ENCODE data around the gene RBM18.

Gene RBM18

GRCh38 chr9:122276096-122276495 lies 11.5 kb upstream of the RBM18 start:
- Histone ChIP-seq H3K9me3 (ENCODE audit: control insufficient read depth, insufficient read depth, low read length) (no peaks in the 10 kb centered on the region; the same call in 1 of the 2 replicates), H3K4me1 (ENCODE audit: insufficient read depth, low read length) (no peaks in the 10 kb centered on the region; the same call in 1 of the 2 replicates), H3K36me3 (ENCODE audit: insufficient read depth, low read length) (peaks cover 5% of the 10 kb centered on the region; the same call in 1 of the 2 replicates), H3K9ac (ENCODE audit: low read depth, low read length) (no peak overlapping the region)

GRCh38 chr9:122274055-122274454 lies 9.4 kb upstream of the RBM18 start:
- Histone ChIP-seq H3K9ac (ENCODE audit: low read depth, low read length) (no peak overlapping the region), H3K9me3 (ENCODE audit: control insufficient read depth, insufficient read depth, low read length) (no peaks in the 10 kb centered on the region; the same call in 1 of the 2 replicates), H3K4me1 (ENCODE audit: insufficient read depth, low read length) (no peaks in the 10 kb centered on the region), H3K36me3 (ENCODE audit: insufficient read depth, low read length) (peaks cover 8% of the 10 kb centered on the region; the same call in 1 of the 2 replicates)

- Histone ChIP-seq H3K4me1 (ENCODE audit: insufficient read depth, low read length) (peaks cover 5% of the 10 kb centered on the region; the same call in 1 of the 2 replicates), H3K36me3 (ENCODE audit: insufficient read depth, low read length) (peaks cover 8% of the 10 kb centered on the region; the same call in 1 of the 2 replicates), H3K9me3 (ENCODE audit: control insufficient read depth, insufficient read depth, low read length) (no peaks in the 10 kb centered on the region; the same call in 1 of the 2 replicates), H3K9ac (ENCODE audit: low read depth, low read length) (no peak overlapping the region)
These were observed 3.6 kb upstream of the RBM18 start for GRCh38 chr9:122268041-122268814.

GRCh38 chr9:122265149-122265915 lies 692 bp upstream of the RBM18 start:
- Histone ChIP-seq H3K4me1 (ENCODE audit: insufficient read depth, low read length) (peaks cover 5% of the 10 kb centered on the region; the same call in 1 of the 2 replicates), H3K9ac (ENCODE audit: low read depth, low read length) (peak overlapping the region; percentile 81), H3K36me3 (ENCODE audit: insufficient read depth, low read length) (no peaks in the 10 kb centered on the region), H3K9me3 (ENCODE audit: control insufficient read depth, insufficient read depth, low read length) (no peaks in the 10 kb centered on the region; the same call in 1 of the 2 replicates)

GRCh38 chr9:122263699-122264349 lies 816 bp downstream of the RBM18 start:
- Histone ChIP-seq H3K9me3 (ENCODE audit: control insufficient read depth, insufficient read depth, low read length) (no peaks in the 10 kb centered on the region; the same call in 1 of the 2 replicates), H3K4me1 (ENCODE audit: insufficient read depth, low read length) (peaks cover 5% of the 10 kb centered on the region; the same call in 1 of the 2 replicates), H3K36me3 (ENCODE audit: insufficient read depth, low read length) (0 out of 2 replicates have a peak, but pooled peaks cover 2% of the 10 kb centered on the region), H3K9ac (ENCODE audit: low read depth, low read length) (peak overlapping the region; percentile 81)

GRCh38 chr9:122262073-122262472 lies 2.6 kb downstream of the RBM18 start:
- peaks cover 5% of the 10 kb centered on the region; the same call in 1 of the 2 replicates for H3K4me1 ChIP-seq (ENCODE audit: insufficient read depth, low read length)
- H3K9me3 ChIP-seq (ENCODE audit: control insufficient read depth, insufficient read depth, low read length) = no peaks in the 10 kb centered on the region; the same call in 1 of the 2 replicates
- 0 out of 2 replicates have a peak, but pooled peaks cover 3% of the 10 kb centered on the region for H3K36me3 ChIP-seq (ENCODE audit: insufficient read depth, low read length)
- H3K9ac ChIP-seq (ENCODE audit: low read depth, low read length) = no peak overlapping the region

- H3K36me3 ChIP-seq (ENCODE audit: insufficient read depth, low read length) = 0 out of 2 replicates have a peak, but pooled peaks cover 3% of the 10 kb centered on the region
- no peak overlapping the region for H3K9ac ChIP-seq (ENCODE audit: low read depth, low read length)
- peaks cover 5% of the 10 kb centered on the region; the same call in 1 of the 2 replicates for H3K4me1 ChIP-seq (ENCODE audit: insufficient read depth, low read length)
- H3K9me3 ChIP-seq (ENCODE audit: control insufficient read depth, insufficient read depth, low read length) = no peaks in the 10 kb centered on the region; the same call in 1 of the 2 replicates
These were observed 3.2 kb downstream of the RBM18 start for GRCh38 chr9:122261469-122261881.

- Histone ChIP-seq H3K9ac (ENCODE audit: low read depth, low read length) (no peak overlapping the region), H3K9me3 (ENCODE audit: control insufficient read depth, insufficient read depth, low read length) (no peaks in the 10 kb centered on the region; the same call in 1 of the 2 replicates), H3K4me1 (ENCODE audit: insufficient read depth, low read length) (peaks cover 7% of the 10 kb centered on the region), H3K36me3 (ENCODE audit: insufficient read depth, low read length) (0 out of 2 replicates have a peak, but pooled peaks cover 3% of the 10 kb centered on the region)
These were observed 5.7 kb downstream of the RBM18 start for GRCh38 chr9:122258886-122259415.

GRCh38 chr9:122256206-122256605 lies 8.4 kb downstream of the RBM18 start:
- H3K9ac ChIP-seq (ENCODE audit: low read depth, low read length) = no peak overlapping the region
- H3K9me3 ChIP-seq (ENCODE audit: control insufficient read depth, insufficient read depth, low read length) = no peaks in the 10 kb centered on the region
- H3K36me3 ChIP-seq (ENCODE audit: insufficient read depth, low read length) = peaks cover 9% of the 10 kb centered on the region; the same call in 1 of the 2 replicates
- peaks cover 18% of the 10 kb centered on the region for H3K4me1 ChIP-seq (ENCODE audit: insufficient read depth, low read length)

- peaks cover 10% of the 10 kb centered on the region for H3K36me3 ChIP-seq (ENCODE audit: insufficient read depth, low read length)
- H3K9ac ChIP-seq (ENCODE audit: low read depth, low read length) = no peak overlapping the region
- H3K4me1 ChIP-seq (ENCODE audit: insufficient read depth, low read length) = peaks cover 18% of the 10 kb centered on the region
- H3K9me3 ChIP-seq (ENCODE audit: control insufficient read depth, insufficient read depth, low read length) = no peaks in the 10 kb centered on the region
These were observed 9.9 kb downstream of the RBM18 start for GRCh38 chr9:122254761-122255160.

GRCh38 chr9:122252796-122253195 lies 11.8 kb downstream of the RBM18 start:
- Histone ChIP-seq H3K9ac (ENCODE audit: low read depth, low read length) (no peak overlapping the region), H3K36me3 (ENCODE audit: insufficient read depth, low read length) (peaks cover 10% of the 10 kb centered on the region), H3K4me1 (ENCODE audit: insufficient read depth, low read length) (peaks cover 18% of the 10 kb centered on the region), H3K9me3 (ENCODE audit: control insufficient read depth, insufficient read depth, low read length) (no peaks in the 10 kb centered on the region)

GRCh38 chr9:122251351-122251750 lies 13.3 kb downstream of the RBM18 start:
- Histone ChIP-seq H3K36me3 (ENCODE audit: insufficient read depth, low read length) (peaks cover 16% of the 10 kb centered on the region), H3K4me1 (ENCODE audit: insufficient read depth, low read length) (peaks cover 18% of the 10 kb centered on the region), H3K9me3 (ENCODE audit: control insufficient read depth, insufficient read depth, low read length) (no peaks in the 10 kb centered on the region), H3K9ac (ENCODE audit: low read depth, low read length) (no peak overlapping the region)

GRCh38 chr9:122248448-122248865 lies 16.2 kb downstream of the RBM18 start:
- peaks cover 14% of the 10 kb centered on the region for H3K4me1 ChIP-seq (ENCODE audit: insufficient read depth, low read length)
- H3K9me3 ChIP-seq (ENCODE audit: control insufficient read depth, insufficient read depth, low read length) = no peaks in the 10 kb centered on the region
- H3K36me3 ChIP-seq (ENCODE audit: insufficient read depth, low read length) = peaks cover 32% of the 10 kb centered on the region
- no peak overlapping the region for H3K9ac ChIP-seq (ENCODE audit: low read depth, low read length)

GRCh38 chr9:122246666-122247065 lies 18.0 kb downstream of the RBM18 start:
- Histone ChIP-seq H3K9ac (ENCODE audit: low read depth, low read length) (no peak overlapping the region), H3K36me3 (ENCODE audit: insufficient read depth, low read length) (peaks cover 34% of the 10 kb centered on the region), H3K4me1 (ENCODE audit: insufficient read depth, low read length) (no peaks in the 10 kb centered on the region), H3K9me3 (ENCODE audit: control insufficient read depth, insufficient read depth, low read length) (no peaks in the 10 kb centered on the region)

Data from ES-I3 (cell line).